HG02970 (cell line): Measurements from ENCODE around the gene ZNF622.
"Not testable (repeated sequence)": the region's sequence is repeated elsewhere in the genome, so short reads cannot be mapped to it uniquely, and the experiment has no call there.

Experiments
- ATAC-seq: cut with Tn5 transposase; IDR thresholded peaks from one replicate; pipeline ENCODE4 v1.9.1; 2021; ENCODE audit warnings: mild to moderate bottlenecking, moderate library complexity, moderate number of reproducible peaks; ENCODE audit not compliant: unreplicated experiment, low FRiP score

ZNF622 gene

GRCh38 chr5:16436065-16436682 lies 29.4 kb downstream of the ZNF622 start:
- ATAC-seq: not testable (repeated sequence)

GRCh38 chr5:16431490-16431889 lies 34.1 kb downstream of the ZNF622 start:
- ATAC-seq: no peak

GRCh38 chr5:16430349-16431089 lies 35.1 kb downstream of the ZNF622 start:
- ATAC-seq: no peak

- no peak for ATAC-seq
Observed at GRCh38 chr5:16428359-16428758, 37.2 kb downstream of the ZNF622 start.

- no peak for ATAC-seq
Observed at GRCh38 chr5:16427587-16427986, 38.0 kb downstream of the ZNF622 start.

GRCh38 chr5:16418471-16418922 lies 47.1 kb downstream of the ZNF622 start:
- ATAC-seq: no peak

GRCh38 chr5:16417398-16418074 lies 48.1 kb downstream of the ZNF622 start:
- no peak for ATAC-seq

- no peak for ATAC-seq
Observed at GRCh38 chr5:16414861-16415260, 50.7 kb downstream of the ZNF622 start.

- ATAC-seq: no peak
Observed at GRCh38 chr5:16413166-16413860, 52.3 kb downstream of the ZNF622 start.

- ATAC-seq: no peak
Observed at GRCh38 chr5:16412556-16412955, 53.0 kb downstream of the ZNF622 start.

GRCh38 chr5:16411741-16412455 lies 53.7 kb downstream of the ZNF622 start:
- no peak for ATAC-seq

- no peak for ATAC-seq
Observed at GRCh38 chr5:16411235-16411634, 54.4 kb downstream of the ZNF622 start.

GRCh38 chr5:16410338-16410737 lies 55.3 kb downstream of the ZNF622 start:
- no peak for ATAC-seq

- no peak for ATAC-seq
Observed at GRCh38 chr5:16406630-16407029, 59.0 kb downstream of the ZNF622 start.

- no peak for ATAC-seq
Observed at GRCh38 chr5:16406023-16406422, 59.6 kb downstream of the ZNF622 start.
